Measurements from ENCODE around the gene GRB2.

- TF ChIP-seq GATA2 (IDR thresholded peaks at IDR 0.05; ENCODE audit: low read depth, low read length) (no peak), GATA3 (IDR thresholded peaks at IDR 0.05; ENCODE audit: low read depth, low read length) (no peak)
These were observed 89.2 kb downstream of the GRB2 start for GRCh38 chr17:75316253-75316652.

Measured in SH-SY5Y (cell line).